NCI-H446 treated with DMSO at 0.1 percent for 48 hours (cell line): ENCODE measurements around the gene BIRC7.

Experiments used
- DNase-seq: peaks from one replicate; lab custom pipeline; 2025; lab: John Stamatoyannopoulos, UW

BIRC7 gene

DNA sequence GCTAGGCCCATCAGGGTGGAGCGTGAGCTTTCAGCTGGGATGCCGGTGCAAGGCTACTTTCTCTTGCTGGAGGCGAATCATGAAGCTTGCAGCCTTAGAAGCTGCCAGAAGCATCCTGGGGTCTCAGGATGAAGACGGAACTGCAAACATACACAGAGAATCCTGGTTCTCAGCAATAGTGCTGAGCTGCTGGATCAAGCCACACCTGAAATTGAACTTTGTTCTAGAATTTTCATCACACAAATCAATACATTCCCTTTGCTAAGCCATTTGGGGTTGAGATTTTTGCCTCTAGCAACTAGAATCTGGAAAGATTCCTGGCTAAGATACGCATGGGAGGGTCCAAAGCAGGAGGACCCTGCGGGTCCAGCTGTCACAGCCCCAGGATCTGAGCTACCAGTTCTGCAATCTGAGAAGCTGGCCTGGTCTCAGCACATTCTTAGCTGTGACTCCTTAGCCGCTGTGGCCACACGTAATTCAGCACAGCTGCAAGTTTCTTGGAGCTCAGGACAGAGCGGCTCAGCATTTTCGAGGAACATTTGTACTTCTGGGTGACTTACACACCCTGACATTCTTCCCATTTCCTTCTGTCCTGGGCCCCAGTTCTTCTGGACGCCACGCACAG is 30.3 kb downstream of the BIRC7 start:
- no peak for DNase-seq

DNA sequence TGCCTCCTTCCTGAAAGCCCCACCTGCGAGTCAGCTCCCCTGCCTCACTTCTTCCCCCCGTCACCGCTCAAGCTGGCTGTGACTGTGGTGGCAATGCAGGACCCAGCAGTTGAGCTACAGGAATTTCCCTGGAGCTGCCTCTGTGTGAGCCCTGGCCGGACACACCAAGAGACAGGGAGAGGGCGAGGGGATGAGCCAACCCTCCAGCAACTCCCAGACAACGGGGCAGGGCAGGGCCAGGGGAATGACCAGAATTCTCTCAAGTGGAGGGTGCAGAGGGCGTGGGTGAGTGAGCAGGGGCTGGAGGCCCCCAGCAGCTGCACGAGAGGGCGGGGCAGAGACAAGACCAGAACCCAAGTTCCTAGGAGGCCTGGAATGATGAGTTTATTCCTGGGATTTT is 32.0 kb downstream of the BIRC7 start:
- DNase-seq: no peak

DNA sequence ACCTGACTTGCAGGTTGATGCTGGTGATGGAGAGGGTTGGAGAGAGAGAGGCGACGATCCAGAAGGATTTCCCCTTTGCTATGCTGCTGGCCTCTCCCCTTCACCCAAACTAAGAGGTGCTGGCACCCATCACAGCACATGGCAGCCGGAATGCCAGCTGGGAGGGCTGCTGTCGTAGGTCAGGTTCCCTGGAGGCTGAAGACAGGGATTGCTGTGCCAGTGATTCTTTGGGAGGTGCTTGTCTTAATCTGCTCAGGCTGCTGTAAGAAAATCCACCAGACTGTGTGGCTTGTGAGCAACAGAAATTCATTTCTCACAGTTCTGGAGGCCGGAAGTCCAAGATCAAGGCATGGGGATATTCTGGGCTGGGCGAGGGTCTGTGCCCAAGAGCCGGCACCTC is 32.6 kb downstream of the BIRC7 start:
- DNase-seq: no peak

DNA sequence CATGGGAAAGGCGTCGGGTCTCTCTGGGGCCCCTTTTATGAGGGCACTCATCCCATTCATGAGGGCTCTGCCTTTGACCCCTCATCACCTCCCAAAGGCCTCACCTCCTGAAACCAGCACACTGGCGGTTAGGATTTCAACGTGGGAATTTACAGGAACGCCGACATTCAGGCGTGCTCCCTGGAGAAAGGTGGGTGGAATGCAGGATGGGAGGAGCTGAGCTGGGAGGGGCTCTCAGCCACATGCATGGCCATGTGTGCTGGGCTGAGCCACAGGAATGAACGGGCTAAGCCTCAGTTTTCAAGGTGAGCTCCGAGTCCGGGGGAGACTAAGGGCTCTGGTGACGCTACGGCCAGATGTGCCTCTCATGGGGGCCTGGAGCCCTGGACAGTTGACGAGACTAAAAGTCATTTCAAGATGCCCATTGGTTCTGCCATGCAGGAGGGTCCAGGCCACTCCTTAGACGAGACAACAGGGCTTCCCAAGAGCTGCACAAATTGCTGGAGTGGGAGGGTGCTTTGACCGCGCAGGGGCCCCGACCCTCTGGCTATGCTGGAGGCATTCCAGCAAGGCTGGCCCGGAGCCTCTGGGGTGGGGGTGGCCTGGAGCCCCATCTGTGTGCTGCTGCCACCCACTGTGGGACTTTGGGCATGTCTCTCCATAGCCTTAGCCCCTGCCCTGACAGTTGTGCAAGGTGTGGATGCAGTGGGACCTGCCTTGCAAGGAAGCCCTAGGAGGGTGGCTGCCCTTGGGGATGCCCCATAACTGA is 33.1 kb downstream of the BIRC7 start:
- DNase-seq: no peak

DNA sequence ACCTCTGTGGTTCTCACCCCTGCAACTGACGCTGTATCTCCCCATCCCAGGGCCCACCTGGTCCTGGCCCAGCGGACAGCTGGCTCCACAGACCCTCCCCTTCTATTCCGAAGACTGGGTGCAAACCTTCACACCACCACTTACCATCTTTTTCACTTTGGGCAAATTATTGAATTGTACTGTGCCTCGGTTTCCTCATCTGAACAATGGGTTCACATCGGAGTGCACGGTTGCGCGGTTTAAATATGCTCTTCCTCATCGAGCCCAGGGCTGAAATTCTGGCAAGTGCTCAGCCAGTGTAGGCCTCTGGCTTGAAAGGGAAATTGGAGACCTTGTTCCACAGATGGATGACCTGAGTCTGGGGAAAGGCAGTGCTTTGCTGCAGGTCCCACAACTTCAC is 34.0 kb downstream of the BIRC7 start:
- no peak for DNase-seq

DNA sequence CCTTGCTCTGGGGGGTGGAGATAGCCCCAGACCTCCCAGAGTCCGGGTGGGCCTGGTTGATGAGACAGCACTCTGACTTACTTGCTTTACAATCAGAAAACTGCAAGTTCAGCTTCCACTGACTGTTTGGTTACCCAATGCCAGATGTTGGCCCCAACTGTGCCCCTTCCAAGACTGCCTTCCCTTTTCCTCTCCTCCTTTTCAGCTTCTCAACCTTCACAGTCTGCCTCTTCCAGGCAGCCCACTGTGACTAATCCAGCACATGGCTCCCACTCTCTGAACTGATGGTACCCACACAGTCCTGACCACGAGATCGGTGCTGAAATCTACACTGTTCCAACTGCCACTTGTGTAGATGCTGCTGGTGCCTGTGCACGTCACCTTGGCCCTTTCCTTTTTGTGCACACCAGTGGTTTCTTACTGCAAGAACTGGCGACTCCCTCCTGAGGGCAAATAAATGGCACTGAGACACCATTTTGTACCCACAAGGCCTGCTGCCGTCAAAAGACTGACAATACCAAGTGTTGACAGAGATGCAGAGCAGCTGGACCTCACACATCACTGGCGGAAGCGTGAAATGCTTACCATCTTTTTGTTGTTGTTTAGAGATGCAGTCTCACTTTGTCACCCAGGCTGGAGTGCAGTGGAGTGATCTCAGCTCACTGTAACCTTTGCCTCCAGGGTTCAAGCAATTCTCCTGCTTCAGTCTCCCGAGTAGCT is 35.1 kb downstream of the BIRC7 start:
- no peak for DNase-seq

DNA sequence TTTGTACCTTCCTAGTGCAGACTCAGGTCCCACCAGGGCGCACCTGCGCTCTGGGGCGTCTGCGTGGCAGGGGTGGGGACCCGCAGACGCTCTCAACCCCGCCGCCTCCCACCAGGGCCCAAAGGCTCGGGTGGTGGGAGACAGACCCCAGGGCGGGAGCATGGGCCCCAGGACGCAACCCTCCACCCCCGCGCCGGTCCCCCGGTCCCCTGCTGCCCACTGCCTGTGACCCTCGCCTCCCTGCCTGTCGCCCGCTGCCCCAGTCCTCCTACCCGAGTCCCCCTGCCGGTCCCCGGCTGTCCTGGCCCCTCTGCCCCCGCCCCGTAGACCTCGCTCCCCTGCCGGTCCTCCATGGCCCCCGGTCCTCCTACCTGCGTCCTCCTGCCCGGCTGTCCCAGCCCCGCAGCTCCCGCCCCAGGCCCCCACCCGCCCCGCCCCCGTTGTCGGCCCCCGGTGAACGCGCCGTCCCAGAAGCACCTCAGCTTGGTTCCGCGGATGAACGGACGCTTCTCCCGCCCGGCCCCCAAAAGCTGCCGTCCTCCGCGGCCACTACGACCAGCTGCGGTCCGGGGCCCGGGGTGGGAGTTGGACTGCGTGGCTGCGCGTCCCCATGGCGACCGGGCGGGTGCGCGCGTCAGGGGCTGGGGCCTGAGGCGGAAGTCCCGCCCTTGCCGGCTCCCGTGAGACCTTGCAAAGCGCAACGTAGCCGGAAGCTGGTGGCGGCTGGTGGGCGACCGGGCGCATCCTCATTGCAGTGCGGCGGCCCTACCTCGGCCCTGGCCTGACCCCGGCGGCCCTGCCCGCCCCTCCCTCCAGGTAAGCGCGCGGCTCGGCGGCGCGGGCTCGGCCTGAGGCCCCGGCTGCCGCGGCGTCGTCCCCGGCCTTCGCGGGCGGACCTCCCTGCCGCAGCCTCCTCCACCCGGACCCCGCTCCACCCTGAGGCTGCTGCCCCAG is 36.7 kb downstream of the BIRC7 start, which contains the start of gene ARFGAP1:
Gene ARFGAP1 (plus strand): TSS at position 709 of the 954 bp plus-strand sequence. CDS start 2,768 bp downstream, outside the sequence.
- peak; percentile 61 for DNase-seq

DNA sequence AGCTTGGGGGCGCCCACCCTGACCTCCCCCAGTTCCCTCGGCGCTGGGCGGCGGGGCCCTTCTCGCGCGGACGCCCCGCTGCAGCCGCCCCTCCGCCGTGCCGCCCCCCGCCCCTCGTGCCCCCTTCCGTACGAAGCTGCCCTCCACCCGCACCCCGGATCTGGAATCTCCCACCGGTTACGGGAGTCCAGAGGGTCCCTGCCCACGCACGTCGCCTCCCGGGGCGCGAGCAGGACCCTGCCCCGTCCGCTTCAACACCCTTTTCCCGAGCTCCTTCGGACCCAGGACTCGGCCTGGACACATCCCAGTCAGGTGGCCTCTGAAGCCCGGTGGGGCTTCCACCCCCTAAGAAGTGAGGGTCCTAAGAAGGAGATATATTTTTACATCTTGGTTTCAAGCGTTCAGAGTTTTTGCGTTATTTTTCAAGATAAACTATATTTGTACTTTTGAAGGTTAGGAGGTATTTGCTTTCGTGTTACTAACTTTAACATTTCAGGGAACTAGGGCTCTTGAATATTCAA is 37.4 kb downstream of the BIRC7 start:
- DNase-seq: no peak

DNA sequence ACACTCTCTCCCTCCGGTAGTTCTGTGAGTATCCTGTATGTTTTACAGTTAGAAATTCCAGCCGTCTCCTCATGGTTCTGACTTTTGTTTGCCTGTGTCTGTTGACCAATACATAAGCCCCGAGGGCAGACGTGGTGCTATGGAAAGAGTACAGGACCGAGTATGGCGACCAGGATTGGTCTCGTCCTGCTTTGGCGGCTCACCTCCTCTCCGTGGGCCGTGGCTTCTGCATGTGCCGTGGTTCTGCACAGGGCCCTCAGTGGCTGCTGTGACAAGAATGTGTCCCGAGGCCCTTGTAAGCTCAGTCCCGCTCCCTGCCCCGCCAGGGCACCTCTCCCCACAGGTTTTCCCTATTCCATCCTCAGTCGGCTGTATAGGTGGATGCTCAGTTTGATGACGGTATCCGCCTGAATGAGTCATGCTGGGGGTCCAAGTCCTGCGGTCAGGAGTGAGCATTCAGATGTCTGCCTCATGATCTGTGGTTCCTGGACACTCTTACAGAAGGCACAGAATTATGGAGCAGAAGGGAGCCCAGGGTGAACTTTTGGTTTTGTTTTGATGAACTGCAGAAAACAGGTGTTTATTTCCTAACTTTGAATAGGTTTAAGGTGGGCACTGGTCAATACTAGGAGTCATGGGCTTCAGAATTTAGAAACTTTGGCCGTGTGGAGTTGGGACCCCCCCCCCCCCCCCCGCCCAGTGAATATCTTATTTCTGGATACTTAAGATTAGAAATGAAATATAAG is 38.1 kb downstream of the BIRC7 start:
- no peak for DNase-seq

DNA sequence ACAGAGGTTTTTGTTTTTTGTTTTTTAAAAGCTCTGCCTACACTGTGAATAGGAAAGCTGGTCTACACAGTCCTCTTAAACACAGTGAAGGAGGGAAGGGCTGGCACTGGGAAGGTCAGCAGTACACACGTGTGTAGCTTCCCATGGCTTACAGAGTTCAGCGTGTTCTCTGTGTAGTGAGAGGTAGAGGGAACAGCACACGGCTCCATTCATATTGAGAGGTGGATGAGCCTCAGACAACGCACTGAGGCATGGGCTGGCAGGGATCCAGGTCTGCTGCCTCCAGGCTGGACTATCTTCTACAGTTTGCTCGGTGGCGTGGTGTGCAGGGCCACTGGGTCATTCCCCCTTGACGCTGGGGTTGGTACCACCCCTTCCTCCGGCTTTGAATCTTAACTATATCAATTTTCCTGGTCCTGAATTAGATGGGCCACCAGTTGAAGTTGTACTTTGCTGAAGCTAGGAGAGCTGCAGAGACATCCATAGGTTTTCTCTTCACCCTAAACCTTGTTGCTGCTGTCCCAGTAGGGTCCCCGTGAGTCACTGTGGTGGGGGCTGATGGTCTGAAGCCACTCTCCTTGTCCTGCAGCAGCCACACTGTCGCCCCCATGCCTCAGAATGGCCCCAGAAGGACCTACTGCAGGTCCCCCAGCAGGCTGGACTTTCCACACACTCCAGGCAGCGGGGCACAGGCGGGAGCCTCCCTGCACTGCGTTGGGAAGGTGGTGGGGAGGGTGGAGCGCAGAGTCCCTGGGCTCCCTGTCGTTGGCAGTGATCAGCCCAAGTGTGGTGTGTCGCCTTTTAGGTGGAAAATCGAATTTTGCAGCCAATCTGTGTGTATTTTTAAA is 38.9 kb downstream of the BIRC7 start:
- no peak for DNase-seq

DNA sequence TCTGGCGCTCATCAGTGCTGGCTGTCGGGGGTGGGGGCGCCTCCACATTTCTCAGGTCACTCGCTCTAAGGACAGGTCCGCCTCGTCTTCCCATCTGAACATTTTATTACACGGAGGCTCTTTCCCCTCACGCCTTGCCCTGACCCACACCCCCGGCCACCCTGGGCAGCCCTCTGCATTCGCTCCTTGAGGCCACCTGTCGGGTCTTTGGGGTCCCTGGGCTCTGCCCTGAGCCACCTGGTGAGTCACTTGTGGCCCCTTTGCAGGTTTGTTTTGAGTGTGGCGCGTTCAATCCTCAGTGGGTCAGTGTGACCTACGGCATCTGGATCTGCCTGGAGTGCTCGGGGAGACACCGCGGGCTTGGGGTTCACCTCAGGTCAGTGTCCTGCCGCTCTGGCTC is 40.1 kb downstream of the BIRC7 start:
- DNase-seq: no peak

DNA sequence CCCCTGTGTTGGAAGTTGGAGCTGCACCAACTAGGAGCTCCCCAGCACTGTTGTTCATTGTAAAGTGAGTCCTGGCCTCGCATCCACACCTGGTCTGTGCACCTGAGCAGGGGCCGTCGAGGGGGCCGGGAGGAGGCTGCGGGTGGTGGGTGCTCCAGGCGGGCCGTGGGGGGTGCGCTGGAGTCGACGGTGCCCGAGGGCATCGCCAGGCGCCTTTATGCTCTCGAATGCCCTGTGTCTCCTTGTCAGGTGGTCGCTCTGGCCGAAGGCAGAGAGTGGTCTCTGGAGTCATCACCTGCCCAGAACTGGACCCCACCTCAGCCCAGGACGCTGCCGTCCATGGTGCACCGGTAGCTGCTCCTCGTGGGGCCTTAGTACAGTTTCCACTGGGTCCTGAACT is 41.3 kb downstream of the BIRC7 start:
- no peak for DNase-seq

DNA sequence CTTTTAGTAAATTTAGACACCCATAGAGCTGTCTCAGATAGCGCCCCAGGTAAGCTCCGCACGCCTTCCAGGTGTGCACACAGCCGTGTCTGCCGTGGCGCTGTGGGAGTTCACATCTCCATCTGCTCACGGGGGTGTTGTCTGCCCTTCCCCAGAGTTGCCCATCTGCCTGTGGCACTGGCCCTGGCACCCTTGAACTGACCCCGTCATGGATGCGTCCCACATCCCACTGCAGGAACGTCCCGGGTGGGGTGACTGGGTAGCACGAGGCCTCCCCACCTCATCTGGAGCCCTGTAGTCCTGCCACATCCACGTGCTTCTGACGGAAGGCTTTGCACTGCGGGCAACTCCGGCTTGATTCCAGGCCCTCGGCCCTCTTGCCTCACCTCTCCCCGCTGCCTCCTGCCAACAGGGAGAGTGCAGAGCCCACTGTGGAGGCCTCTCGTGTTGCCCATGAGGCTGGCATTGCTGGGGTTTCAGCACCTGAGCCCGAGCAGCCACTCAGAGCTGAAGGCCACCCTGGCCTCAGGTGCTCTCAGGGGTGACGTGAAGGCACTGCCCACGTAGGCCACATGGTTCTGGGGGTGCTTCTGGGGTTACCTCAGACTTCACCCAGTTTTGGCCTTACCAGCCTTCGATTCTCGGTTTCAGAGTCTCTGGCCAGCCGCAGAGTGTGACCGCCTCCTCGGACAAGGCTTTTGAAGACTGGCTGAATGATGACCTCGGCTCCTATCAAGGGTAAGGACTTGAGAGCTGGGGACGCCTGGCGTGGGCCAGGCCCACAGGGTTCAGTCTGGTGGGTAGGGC is 42.0 kb downstream of the BIRC7 start:
- DNase-seq: no peak

DNA sequence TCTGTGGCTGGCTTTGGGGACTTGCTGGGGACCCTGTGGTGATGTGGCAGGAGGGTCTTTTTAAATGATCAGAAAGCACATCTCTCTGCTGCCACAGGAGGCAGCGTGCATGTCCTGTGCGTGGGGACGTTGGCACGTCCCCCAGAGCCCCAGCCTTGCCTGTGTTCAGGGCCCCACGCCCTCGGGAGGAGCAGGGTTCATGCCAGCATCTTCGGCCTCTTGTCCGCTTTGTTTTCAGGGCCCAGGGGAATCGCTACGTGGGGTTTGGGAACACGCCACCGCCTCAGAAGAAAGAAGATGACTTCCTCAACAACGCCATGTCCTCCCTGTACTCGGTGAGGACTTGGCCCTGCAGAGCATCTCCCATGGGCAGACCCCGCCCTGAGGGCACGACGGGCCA is 43.0 kb downstream of the BIRC7 start:
- DNase-seq: no peak

DNA sequence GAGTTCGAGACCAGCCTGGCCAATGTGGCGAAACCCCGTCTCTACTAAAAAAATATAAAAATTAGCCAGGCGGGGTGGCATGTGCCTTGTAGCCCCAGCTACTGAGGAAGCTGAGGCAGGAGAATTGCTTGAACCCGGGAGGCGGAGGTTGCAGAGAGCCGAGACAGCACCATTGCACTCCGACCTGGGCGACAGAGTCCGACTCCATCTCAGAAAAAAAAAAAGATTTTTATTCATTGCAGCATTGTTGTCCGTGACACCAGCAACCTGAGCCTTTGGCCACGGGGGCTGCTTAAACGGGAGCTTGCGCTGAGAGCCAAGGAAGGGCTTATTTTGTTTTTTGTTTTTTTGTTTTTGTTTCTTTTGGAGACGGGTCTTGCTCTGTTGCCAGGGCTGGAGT is 44.2 kb downstream of the BIRC7 start:
- DNase-seq: no peak

DNA sequence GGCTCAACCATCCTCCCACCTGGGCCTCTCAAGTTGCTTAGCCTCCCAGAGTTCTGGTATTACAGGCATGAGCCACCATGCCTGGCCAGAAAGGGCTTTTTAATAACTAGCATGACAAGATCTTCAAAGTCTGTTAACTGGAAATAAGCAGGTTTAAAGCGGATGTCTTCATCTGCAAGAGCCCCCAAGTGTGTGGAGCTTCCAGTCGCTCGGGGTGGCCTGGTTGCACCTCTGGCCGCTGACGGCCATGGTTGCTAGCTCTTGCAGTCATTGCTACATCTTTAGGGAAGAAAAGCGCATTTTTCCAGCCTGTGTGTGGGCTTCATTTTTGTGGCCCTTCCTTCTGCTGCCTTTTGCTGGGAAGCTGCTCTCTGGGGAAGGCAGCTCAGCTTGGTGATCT is 44.7 kb downstream of the BIRC7 start:
- DNase-seq: no peak

DNA sequence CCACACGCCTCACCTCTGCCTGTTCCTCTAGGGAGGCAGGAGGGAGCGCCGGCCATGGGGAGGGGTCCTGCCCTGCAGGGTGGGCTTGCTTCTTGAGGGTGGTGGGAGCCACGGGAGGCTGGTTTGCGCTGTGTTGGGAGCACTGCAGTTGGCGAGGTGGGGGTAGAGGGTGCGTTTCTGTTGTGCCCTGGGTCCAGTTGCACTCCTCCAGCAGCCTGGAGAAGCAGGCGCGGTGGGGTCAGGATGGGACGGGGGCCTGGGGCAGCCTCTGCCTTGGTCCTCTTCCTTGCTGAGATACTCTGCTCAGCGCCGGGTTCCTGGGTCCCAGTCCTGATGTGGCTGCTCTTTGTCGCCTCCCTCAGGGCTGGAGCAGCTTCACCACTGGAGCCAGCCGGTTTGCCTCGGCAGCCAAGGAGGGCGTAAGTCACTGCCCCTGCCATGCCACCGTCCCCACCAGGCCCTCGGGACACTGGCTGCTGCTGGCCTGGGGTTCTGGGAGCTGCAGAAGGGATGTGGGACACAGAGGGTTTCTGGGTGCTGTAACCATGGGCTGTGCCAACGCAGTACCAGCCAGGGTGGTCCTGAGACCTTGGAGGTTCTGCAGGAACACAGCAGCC is 45.3 kb downstream of the BIRC7 start:
- DNase-seq: no peak

DNA sequence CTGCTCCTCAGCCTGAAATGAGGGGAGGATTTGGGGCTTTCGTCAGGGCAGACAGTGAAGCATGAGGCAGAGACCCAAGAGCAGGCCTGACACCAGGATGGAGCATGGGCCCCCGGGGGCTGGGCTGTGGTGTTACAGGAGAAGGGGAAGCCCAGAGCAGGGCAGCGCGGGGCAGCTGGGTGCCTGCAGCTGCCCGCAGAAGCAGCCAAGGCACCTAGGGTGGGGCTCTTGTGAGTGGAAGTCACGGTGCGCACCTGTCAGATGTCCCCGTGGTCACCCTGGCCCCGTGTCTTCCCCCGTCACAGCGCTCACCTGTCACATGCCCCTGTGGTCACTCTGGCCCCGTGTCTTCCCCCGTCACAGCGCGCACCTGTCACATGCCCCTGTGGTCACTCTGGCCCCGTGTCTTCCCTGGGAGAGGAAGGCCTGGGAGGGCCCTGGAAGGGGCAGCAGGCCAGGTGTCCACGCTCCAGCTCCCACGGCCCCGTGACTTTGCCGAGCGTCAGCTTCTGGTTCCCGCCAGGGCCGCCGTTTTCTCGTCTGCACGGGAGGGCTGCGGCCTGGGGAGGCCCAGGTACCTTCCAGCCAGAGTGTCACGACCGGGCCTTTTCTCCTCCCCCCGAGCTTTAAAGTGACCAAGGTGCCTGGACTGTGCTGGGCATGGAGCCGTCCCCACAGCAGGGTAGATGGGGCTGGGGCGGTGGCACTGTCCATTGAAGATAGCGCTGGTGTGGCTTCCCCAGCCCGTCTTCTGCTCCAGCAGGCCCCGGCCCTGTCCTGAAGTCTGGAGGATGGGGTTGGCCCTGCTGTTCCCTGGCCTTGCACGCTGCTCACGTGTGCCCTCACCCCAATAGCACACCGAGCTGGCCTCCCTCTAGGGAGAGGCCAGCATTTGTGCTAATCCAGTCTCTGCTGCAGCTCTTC is 46.3 kb downstream of the BIRC7 start:
- DNase-seq: no peak
